Glutamatergic neuron (in vitro differentiated cells): ENCODE results near the gene KIF14. TPM values are rescaled to one million over a fixed set of nuclear protein-coding genes. Genes with fewer than 3 reads are reported as not detected.

Experiments
- DNase-seq: peaks from one replicate; pipeline ENCODE4 v3.0.0; 2022
- H3K27ac Mint-ChIP-seq: one replicate; pipeline ENCODE4 v1.8.0; 2020; ENCODE audit warnings: mild to moderate bottlenecking, mixed read lengths, inconsistent platforms; ENCODE audit not compliant: unreplicated experiment
- H3K27me3 Mint-ChIP-seq: one replicate; pipeline ENCODE4 v1.8.0; 2020; ENCODE audit warnings: mild to moderate bottlenecking, moderate library complexity, mixed read lengths, inconsistent platforms; ENCODE audit not compliant: unreplicated experiment
- H3K36me3 Mint-ChIP-seq: one replicate; pipeline ENCODE4 v1.8.0; 2020; ENCODE audit warnings: mild to moderate bottlenecking, mixed read lengths, inconsistent platforms; ENCODE audit not compliant: unreplicated experiment
- H3K4me1 Mint-ChIP-seq: one replicate; pipeline ENCODE4 v1.8.0; 2020; ENCODE audit warnings: mild to moderate bottlenecking, low read depth, mixed read lengths, inconsistent platforms; ENCODE audit not compliant: unreplicated experiment
- H3K4me3 Mint-ChIP-seq: one replicate; pipeline ENCODE4 v1.8.0; 2020; ENCODE audit warnings: mild to moderate bottlenecking, mixed read lengths, inconsistent platforms; ENCODE audit not compliant: unreplicated experiment
- H3K9me3 Mint-ChIP-seq: one replicate; pipeline ENCODE4 v1.8.0; 2020; ENCODE audit warnings: mild to moderate bottlenecking, moderate library complexity, mixed read lengths, inconsistent platforms; ENCODE audit not compliant: unreplicated experiment
- CTCF ChIP-seq: fragments of 200-600 bp; sonication (generic); IDR thresholded peaks from one replicate; pipeline ENCODE4 v1.5.0; 2021; ENCODE audit not compliant: partially characterized antibody, unreplicated experiment
- long read RNA-seq: library from polyadenylated mRNA; unstranded; transcript quantifications from one replicate; pipeline ENCODE4 v2.0.0, GENCODE V29; 2020; ENCODE audit not compliant: unreplicated experiment
- total RNA-seq: library from RNA; stranded (reverse); fragmentation: NEBNext Ultra II Directional; extraction: Animal tissue kit (Norgen Biotek cat#: 25700); gene quantifications from one replicate; pipeline ENCODE4 v1.2.1, GENCODE V29; 2021; ENCODE audit not compliant: unreplicated experiment

Gene KIF14
- total RNA-seq: 2.9 TPM
- long read RNA-seq: 0 reads

- no peaks in the 10 kb centered on the region for H3K27me3 Mint-ChIP-seq
- peak within 1 kb of the TSS; percentile 33 for H3K27ac Mint-ChIP-seq
- peak; percentile 93 for DNase-seq
- H3K36me3 Mint-ChIP-seq: no peaks in the 10 kb centered on the region
- peak within 1 kb of the TSS; percentile 93 for H3K4me3 Mint-ChIP-seq
- no peak for TF ChIP-seq CTCF
- H3K9me3 Mint-ChIP-seq: peaks cover 2% of the 10 kb centered on the region
- peaks cover 2% of the 10 kb centered on the region for H3K4me1 Mint-ChIP-seq
These were observed at the start of gene KIF14 for GRCh38 chr1:200620273-200621131. TSS of gene KIF14 (minus strand) at chr1:200620751. CDS start at chr1:200618723, 2,028 bp downstream.

GRCh38 chr1:200669314-200670241, 49.0 kb upstream of the KIF14 start, which contains the start of gene DDX59:
TSS of gene DDX59 (minus strand) at chr1:200669907. CDS start at chr1:200666740, 3,167 bp downstream.
- Mint-ChIP-seq H3K27ac (peak within 1 kb of the TSS; percentile 81), H3K27me3 (peaks cover 3% of the 10 kb centered on the region), H3K36me3 (no peaks in the 10 kb centered on the region), H3K4me3 (peak within 1 kb of the TSS; percentile 96), H3K4me1 (peaks cover 15% of the 10 kb centered on the region), H3K9me3 (peaks cover 1% of the 10 kb centered on the region)
- peak; percentile 97 for DNase-seq
- no peak for TF ChIP-seq CTCF

GRCh38 chr1:200668514-200669313, 48.2 kb upstream of the KIF14 start:
- H3K36me3 Mint-ChIP-seq: no peaks in the 10 kb centered on the region
- peaks cover 1% of the 10 kb centered on the region for H3K9me3 Mint-ChIP-seq
- peak overlapping the region; percentile 73 for H3K4me3 Mint-ChIP-seq
- DNase-seq: no peak
- peaks cover 15% of the 10 kb centered on the region for H3K4me1 Mint-ChIP-seq
- peak overlapping the region; percentile 56 for H3K27ac Mint-ChIP-seq
- peaks cover 3% of the 10 kb centered on the region for H3K27me3 Mint-ChIP-seq
- TF ChIP-seq CTCF: no peak

- no peak for TF ChIP-seq CTCF
- Mint-ChIP-seq H3K27ac (peak overlapping the region; percentile 70), H3K36me3 (no peaks in the 10 kb centered on the region), H3K4me1 (peaks cover 15% of the 10 kb centered on the region), H3K27me3 (peaks cover 3% of the 10 kb centered on the region), H3K4me3 (no peak overlapping the region), H3K9me3 (peaks cover 1% of the 10 kb centered on the region)
- no peak for DNase-seq
These were observed 45.8 kb upstream of the KIF14 start for GRCh38 chr1:200666309-200666708.
